DMS53 (cell line): ENCODE measurements around the gene ELFN1.
A peak's percentile ranks its signal among the peaks of the same experiment; 100 is the strongest.
"Not testable (repeated sequence)": the region's sequence is repeated elsewhere in the genome, so short reads cannot be mapped to it uniquely, and the experiment has no call there.

ENCODE experiments used
- DNase-seq: peaks from one replicate; lab custom pipeline; 2025; lab: John Stamatoyannopoulos, UW

The ELFN1 gene

GRCh38 chr7:1755783-1756625, 85.9 kb downstream of the ELFN1 start:
- DNase-seq: no peak

GRCh38 chr7:1757601-1758000, 87.5 kb downstream of the ELFN1 start:
- DNase-seq: no peak

GRCh38 chr7:1758028-1758858, 88.2 kb downstream of the ELFN1 start:
- DNase-seq: peak; percentile 59

GRCh38 chr7:1758859-1759521, 88.9 kb downstream of the ELFN1 start:
- no peak for DNase-seq

GRCh38 chr7:1761097-1761496, 91.0 kb downstream of the ELFN1 start:
- no peak for DNase-seq

- no peak for DNase-seq
Observed at GRCh38 chr7:1761774-1762173, 91.7 kb downstream of the ELFN1 start.

GRCh38 chr7:1762238-1762945, 92.3 kb downstream of the ELFN1 start:
- DNase-seq: no peak

- DNase-seq: no peak
Observed at GRCh38 chr7:1763033-1763432, 93.0 kb downstream of the ELFN1 start.

GRCh38 chr7:1763911-1764310, 93.8 kb downstream of the ELFN1 start:
- not testable (repeated sequence) for DNase-seq

GRCh38 chr7:1765336-1765735, 95.3 kb downstream of the ELFN1 start:
- DNase-seq: no peak

GRCh38 chr7:1767524-1767923, 97.4 kb downstream of the ELFN1 start:
- peak; percentile 41 for DNase-seq

- DNase-seq: no peak
Observed at GRCh38 chr7:1768832-1769231, 98.8 kb downstream of the ELFN1 start.

- DNase-seq: no peak
Observed at GRCh38 chr7:1769286-1770200, 99.5 kb downstream of the ELFN1 start.

- no peak for DNase-seq
Observed at GRCh38 chr7:1770331-1770730, 100.3 kb downstream of the ELFN1 start.

GRCh38 chr7:1775389-1775788, 105.3 kb downstream of the ELFN1 start:
- DNase-seq: no peak

GRCh38 chr7:1777122-1777521, 107.0 kb downstream of the ELFN1 start:
- no peak for DNase-seq

GRCh38 chr7:1779445-1779844, 109.4 kb downstream of the ELFN1 start:
- no peak for DNase-seq

GRCh38 chr7:1781369-1781768, 111.3 kb downstream of the ELFN1 start:
- DNase-seq: no peak

GRCh38 chr7:1785839-1786238, 115.8 kb downstream of the ELFN1 start:
- DNase-seq: no peak

GRCh38 chr7:1787241-1787640, 117.2 kb downstream of the ELFN1 start:
- no peak for DNase-seq

GRCh38 chr7:1787681-1788235, 117.7 kb downstream of the ELFN1 start:
- no peak for DNase-seq
